Stimulated activated naive CD4-positive, alpha-beta T cell (primary cell): ENCODE measurements around the gene ATAD3B.
A peak's percentile ranks its signal among the peaks of the same experiment; 100 is the strongest.
"Not testable (repeated sequence)": the region's sequence is repeated elsewhere in the genome, so short reads cannot be mapped to it uniquely, and the experiment has no call there.

ENCODE experiments used
- DNase-seq, 6 experiments: peaks; one replicate each; lab custom pipeline; 2025; lab: John Stamatoyannopoulos, UW

The ATAD3B gene

GRCh38 chr1:1471389-1472052 lies at the start of gene ATAD3B:
TSS of gene ATAD3B (plus strand) at chr1:1471765. CDS start at chr1:1471885, 120 bp downstream.
- peak; percentile 81 to 89 (median 85) for DNase-seq

- DNase-seq = no peak
Measured at GRCh38 chr1:1421907-1422464, 49.6 kb upstream of the ATAD3B start.

GRCh38 chr1:1422465-1423244 lies 48.9 kb upstream of the ATAD3B start:
- DNase-seq = no peak

GRCh38 chr1:1423245-1423597 lies 48.3 kb upstream of the ATAD3B start:
- DNase-seq = no peak

GRCh38 chr1:1424707-1425106 lies 46.9 kb upstream of the ATAD3B start:
- no peak for DNase-seq

GRCh38 chr1:1425426-1425752 lies 46.2 kb upstream of the ATAD3B start:
- no peak for DNase-seq

GRCh38 chr1:1425753-1426495 lies 45.6 kb upstream of the ATAD3B start:
- DNase-seq = no peak

GRCh38 chr1:1426496-1427105 lies 45.0 kb upstream of the ATAD3B start:
- no peak for DNase-seq

- no peak for DNase-seq
Measured at GRCh38 chr1:1427106-1427819, 44.3 kb upstream of the ATAD3B start.

- DNase-seq = no peak
Measured at GRCh38 chr1:1427820-1428148, 43.8 kb upstream of the ATAD3B start.

GRCh38 chr1:1428174-1428573 lies 43.4 kb upstream of the ATAD3B start:
- DNase-seq = no peak

GRCh38 chr1:1428967-1429366 lies 42.6 kb upstream of the ATAD3B start:
- DNase-seq = not testable (repeated sequence)

- DNase-seq = no peak
Measured at GRCh38 chr1:1429671-1430073, 41.9 kb upstream of the ATAD3B start.

GRCh38 chr1:1430114-1430982 lies 41.2 kb upstream of the ATAD3B start:
- DNase-seq = no peak

- no peak for DNase-seq
Measured at GRCh38 chr1:1430992-1431844, 40.3 kb upstream of the ATAD3B start.

GRCh38 chr1:1431845-1432273 lies 39.7 kb upstream of the ATAD3B start:
- no peak for DNase-seq

GRCh38 chr1:1432274-1432950 lies 39.2 kb upstream of the ATAD3B start:
- no peak for DNase-seq

- DNase-seq = no peak
Measured at GRCh38 chr1:1432951-1433803, 38.4 kb upstream of the ATAD3B start.
